Smooth muscle cell (in vitro differentiated cells): ENCODE data around the gene NKTR. TPM values are rescaled to one million over a fixed set of nuclear protein-coding genes. Genes with fewer than 3 reads are reported as not detected.

Experiments
- DNase-seq: peaks from one replicate; lab custom pipeline; 2025; ENCODE audit not compliant: unreplicated experiment; lab: John Stamatoyannopoulos, UW
- H2AFZ ChIP-seq: fragments of 200-600 bp; sonication (generic); 2 replicates; pipeline ENCODE4 v1.6.0; 2016; ENCODE audit warnings: antibody characterized with exemption, low read depth, mild to moderate bottlenecking
- H3F3A ChIP-seq: fragments of 200-600 bp; sonication (generic); 2 replicates; pipeline ENCODE4 v1.6.0; 2017; ENCODE audit warnings: antibody characterized with exemption, low read depth
- H3K27ac ChIP-seq: fragments of 200-600 bp; sonication (generic); 2 replicates; pipeline ENCODE4 v1.5.1; 2016; ENCODE audit warnings: low read depth, mild to moderate bottlenecking
- H3K27me3 ChIP-seq: fragments of 200-600 bp; sonication (generic); 2 replicates; pipeline ENCODE4 v1.6.1; 2016; ENCODE audit warnings: low read depth, mild to moderate bottlenecking
- H3K36me3 ChIP-seq: fragments of 200-600 bp; sonication (generic); 2 replicates; pipeline ENCODE4 v1.5.1; 2016; ENCODE audit warnings: low read depth
- H3K4me1 ChIP-seq: fragments of 200-600 bp; sonication (generic); 2 replicates; pipeline ENCODE4 v1.5.1; 2016; ENCODE audit warnings: low read depth
- H3K4me2 ChIP-seq: fragments of 200-600 bp; sonication (generic); 2 replicates; pipeline ENCODE4 v1.6.0; 2016; ENCODE audit warnings: mild to moderate bottlenecking
- H3K4me3 ChIP-seq: fragments of 200-600 bp; sonication (generic); 2 replicates; pipeline ENCODE4 v1.5.1; 2016; ENCODE audit warnings: mild to moderate bottlenecking
- H3K79me2 ChIP-seq: fragments of 200-600 bp; sonication (generic); 2 replicates; pipeline ENCODE4 v1.6.0; 2016; ENCODE audit warnings: low read depth, mild to moderate bottlenecking
- H3K9ac ChIP-seq: fragments of 200-600 bp; sonication (generic); 2 replicates; pipeline ENCODE4 v1.6.0; 2016; ENCODE audit warnings: low read depth
- H3K9me3 ChIP-seq: fragments of 200-600 bp; sonication (generic); replicated peaks from 2 replicates; pipeline ENCODE4 v1.5.1; 2016; ENCODE audit warnings: low read depth
- H4K20me1 ChIP-seq: fragments of 200-600 bp; sonication (generic); 2 replicates; pipeline ENCODE4 v1.6.0; 2016; ENCODE audit warnings: low read depth
- CTCF ChIP-seq: fragments of 200-600 bp; sonication (generic); IDR thresholded peaks from 2 replicates; pipeline ENCODE4 v1.5.1; 2017; ENCODE audit warnings: borderline replicate concordance, mild to moderate bottlenecking, antibody characterized with exemption; ENCODE audit not compliant: insufficient read depth, poor library complexity, severe bottlenecking
- WGBS: methylation state at CpG from one replicate; pipeline ENCODE4 v1.1.7; 2016; ENCODE audit warnings: low lambda C conversion rate; 5-methylcytosine and 5-hydroxymethylcytosine counted together
- polyA plus RNA-seq: library from polyadenylated mRNA; unstranded; fragments of >200 nt; fragmentation: Nextera tagmentation; extraction: Ambion mirVana; gene quantifications from 2 replicates; pipeline ENCODE4 v1.2.1, GENCODE V29; 2016
- total RNA-seq: library from RNA; depleted of rRNA; stranded (reverse); fragments of >200 nt; gene quantifications from 2 replicates; pipeline ENCODE4 v1.2.3, GENCODE V29; 2014

NKTR gene
- total and polyA plus RNA-seq, 2 experiments from 2014 or later: 37.1 to 91.3 TPM

DNA sequence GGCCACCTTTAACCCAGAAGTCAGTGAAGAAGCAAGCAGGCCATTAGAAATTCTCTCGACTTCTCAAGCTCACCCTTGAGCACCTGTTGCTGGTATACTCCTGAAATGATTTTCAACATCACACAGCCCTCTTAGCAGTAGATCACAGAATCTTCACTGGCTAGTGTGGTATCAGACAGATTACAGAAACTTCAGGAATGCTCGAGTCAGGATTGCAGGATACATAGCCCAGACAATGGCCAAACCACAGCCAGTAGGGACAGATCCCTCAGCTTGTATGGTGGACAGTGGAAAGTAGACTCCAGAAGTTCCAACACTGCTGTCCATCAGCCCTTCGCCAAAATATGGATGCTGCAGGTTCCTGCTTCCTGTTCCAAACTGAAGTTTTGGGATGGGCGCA is 80.3 kb downstream of the NKTR start:
- no peaks in the 10 kb centered on the region for H3K27me3 ChIP-seq
- TF ChIP-seq CTCF: no peak
- no peak overlapping the region for H2AFZ ChIP-seq
- H3K4me1 ChIP-seq: no peaks in the 10 kb centered on the region
- no peaks in the 10 kb centered on the region for H3K9me3 ChIP-seq
- WGBS: 86% methylated on average over 4 of the region's 4 CpGs
- no peak for DNase-seq
- H3K9ac ChIP-seq: no peak overlapping the region
- no peak overlapping the region for H3K4me3 ChIP-seq
- H3K4me2 ChIP-seq: no peak overlapping the region
- H3F3A ChIP-seq: no peaks in the 10 kb centered on the region
- no peaks in the 10 kb centered on the region for H3K36me3 ChIP-seq
- H4K20me1 ChIP-seq: no peaks in the 10 kb centered on the region
- H3K27ac ChIP-seq: no peak overlapping the region
- no peaks in the 10 kb centered on the region for H3K79me2 ChIP-seq

GRCh38 chr3:42681361-42682038 is 81.0 kb downstream of the NKTR start:
- no peaks in the 10 kb centered on the region for H4K20me1 ChIP-seq
- H3F3A ChIP-seq: no peaks in the 10 kb centered on the region
- TF ChIP-seq CTCF: no peak
- H3K9ac ChIP-seq: no peak overlapping the region
- DNase-seq: no peak
- H2AFZ ChIP-seq: no peak overlapping the region
- no peak overlapping the region for H3K4me3 ChIP-seq
- H3K79me2 ChIP-seq: no peaks in the 10 kb centered on the region
- no peak overlapping the region for H3K4me2 ChIP-seq
- H3K27ac ChIP-seq: no peak overlapping the region
- H3K36me3 ChIP-seq: no peaks in the 10 kb centered on the region
- no peaks in the 10 kb centered on the region for H3K9me3 ChIP-seq
- 91% methylated on average over 10 of the region's 10 CpGs for WGBS
- H3K4me1 ChIP-seq: no peaks in the 10 kb centered on the region
- no peaks in the 10 kb centered on the region for H3K27me3 ChIP-seq

DNA sequence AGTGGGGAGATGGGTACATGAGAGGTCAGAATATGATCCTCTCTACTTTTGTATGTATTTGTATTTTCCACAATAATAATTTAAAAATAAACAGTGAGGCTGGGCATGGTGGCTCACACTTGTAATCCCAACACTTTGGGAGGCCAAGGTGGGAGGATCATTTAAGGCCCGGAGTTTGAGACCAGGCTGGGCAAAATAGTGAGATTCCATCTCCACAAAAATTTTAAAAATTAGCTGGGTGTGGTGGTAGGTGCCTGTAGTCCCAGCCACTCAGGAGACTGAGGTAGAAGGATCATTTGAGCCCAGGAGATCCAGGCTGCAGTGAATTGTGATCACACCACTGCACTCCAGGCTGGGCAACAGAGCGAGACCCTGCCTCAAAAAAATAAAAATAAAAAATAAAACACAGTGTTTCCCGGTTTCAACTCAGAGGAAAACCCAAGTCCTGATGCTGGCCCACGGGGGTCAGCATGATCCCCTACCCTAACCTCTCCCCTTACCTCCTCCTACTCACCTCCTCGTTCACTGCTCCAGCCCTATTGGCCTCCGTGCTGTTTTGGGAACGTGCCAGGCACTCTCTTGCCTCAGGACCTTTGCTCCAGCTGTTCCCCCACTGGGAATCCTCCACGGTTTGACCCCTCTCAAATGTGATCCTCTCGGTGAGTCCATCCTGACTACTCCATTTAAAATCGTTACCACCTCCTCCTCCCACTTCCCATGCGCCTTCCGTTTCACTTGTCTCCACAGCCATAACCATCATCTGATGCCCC is 82.0 kb downstream of the NKTR start:
- no peak overlapping the region for H3K9ac ChIP-seq
- no peak for DNase-seq
- no peak overlapping the region for H3K27ac ChIP-seq
- no peaks in the 10 kb centered on the region for H3K79me2 ChIP-seq
- no peaks in the 10 kb centered on the region for H3F3A ChIP-seq
- no peaks in the 10 kb centered on the region for H3K36me3 ChIP-seq
- no peak for TF ChIP-seq CTCF
- H3K4me1 ChIP-seq: no peaks in the 10 kb centered on the region
- H4K20me1 ChIP-seq: no peaks in the 10 kb centered on the region
- H3K4me2 ChIP-seq: no peak overlapping the region
- WGBS: 91% methylated on average over 12 of the region's 12 CpGs
- no peaks in the 10 kb centered on the region for H3K27me3 ChIP-seq
- H2AFZ ChIP-seq: no peak overlapping the region
- H3K9me3 ChIP-seq: no peaks in the 10 kb centered on the region
- H3K4me3 ChIP-seq: no peak overlapping the region
